ENCODE data around the gene ATP5MC3. TPM values are rescaled to one million over a fixed set of nuclear protein-coding genes. Genes with fewer than 3 reads are reported as not detected.

ATP5MC3 gene
- total and polyA plus RNA-seq, 10 of the 15 experiments (the other 5 are each of a cell fraction or from before 2014, with no cell fraction given), result 308 to 1,196 (median 550) TPM

DNA sequence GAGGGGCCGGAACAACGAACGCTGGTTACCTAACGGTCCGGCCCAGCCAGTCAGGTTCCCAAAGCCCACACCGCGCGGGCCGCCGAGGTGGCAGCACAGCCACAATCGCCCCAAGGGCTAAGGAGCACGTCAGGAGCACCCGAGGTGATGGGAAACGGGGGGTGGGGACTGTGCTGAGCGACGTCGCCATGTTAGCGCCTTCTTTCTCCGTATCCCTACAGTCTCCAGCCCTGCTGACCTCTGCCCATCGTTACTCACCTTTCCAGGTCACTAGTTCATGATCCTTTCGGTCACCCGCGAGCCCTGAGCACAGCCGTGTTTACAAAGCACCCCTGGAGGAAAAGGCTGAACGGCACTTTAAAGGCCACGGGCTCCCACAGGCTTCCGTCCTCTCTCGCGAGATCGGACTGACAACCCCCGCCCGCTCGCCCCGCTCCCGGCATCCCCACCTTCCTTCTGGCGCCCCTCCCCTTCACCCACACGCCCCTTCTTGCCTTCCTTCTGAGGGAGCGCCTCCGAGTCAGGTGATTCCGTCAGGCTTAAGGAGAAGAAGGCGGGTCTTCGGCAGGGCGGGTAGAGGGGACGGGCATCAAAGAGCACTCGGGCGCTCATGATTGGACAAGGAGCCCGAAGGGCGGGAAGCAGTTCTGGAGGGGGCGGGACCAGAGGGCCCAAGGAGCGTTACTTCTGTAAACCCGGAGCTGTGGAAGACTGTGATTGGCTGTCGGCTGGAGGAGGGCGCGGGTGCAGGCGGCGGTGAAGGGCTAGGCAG, 13.5 kb downstream of the ATP5MC3 start, which contains the start of gene ATF2:
Gene ATF2, minus strand, starts transcription at position 412 of the 772 bp plus-strand sequence. CDS start 31,760 bp downstream, outside the sequence.
- CTCF ChIA-PET, result interaction anchor here (0.6 to 1.3 kb wide), 11 partner anchors 10 to 573 kb away, joined by 3 to 11 read pairs (median 3); no protein-coding TSS in a partner anchor
- TSS peak; percentile 80 for BruUV-seq (replicated peaks)
- Histone ChIP-seq H3K4me1 (ENCODE audit: control insufficient read depth, insufficient read depth, low read length) (peaks cover 3% of the 10 kb centered on the region; the same call in 1 of the 2 replicates), H3K27me3 (replicated peaks in 1 of 2; ENCODE audit: control insufficient read depth in 2 of 2, insufficient read depth in 2 of 2, low read length in 1 of 2) (no peaks in the 10 kb centered on the region), H3K4me2 (ENCODE audit: control insufficient read depth, insufficient read depth) (peak within 1 kb of the TSS; percentile 49), H3K4me3 (peak within 1 kb of the TSS; percentile 93), H4K20me1 (ENCODE audit: control insufficient read depth, insufficient read depth) (no peaks in the 10 kb centered on the region), H3K36me3 (ENCODE audit: control insufficient read depth in 2 of 2, insufficient read depth in 2 of 2, low read length in 1 of 2) (peaks cover 0 to 5% of the 10 kb centered on the region in 2 experiments; a peak in 1 of 4 replicates), H3K9ac (ENCODE audit: control insufficient read depth, insufficient read depth, low read length) (peak within 1 kb of the TSS; percentile 92), H3K79me2 (ENCODE audit: control insufficient read depth, insufficient read depth, low read length) (peaks cover 51% of the 10 kb centered on the region), H3K27ac (ENCODE audit: control insufficient read depth, insufficient read depth) (peak within 1 kb of the TSS; percentile 95), H3K9me3 (replicated peaks; ENCODE audit: control insufficient read depth, insufficient read depth, low read length) (no peaks in the 10 kb centered on the region; the same call in 1 of the 3 replicates), H2AFZ (ENCODE audit: control insufficient read depth, low read depth, low read length) (peak within 1 kb of the TSS; percentile 98)
- 1% methylated on average over 44 of the region's 56 CpGs for WGBS (ENCODE audit: insufficient coverage, insufficient replicate concordance, low lambda C conversion rate, missing lambda C conversion rate)
- RAD21 ChIA-PET (ENCODE audit: unreplicated experiment), result interaction anchor here (0.5 to 1.2 kb wide), 10 partner anchors 9 to 142 kb away, joined by 3 to 10 read pairs (median 3); no protein-coding TSS in a partner anchor
- peak; percentile 99 for FAIRE-seq
- SMC1A ChIA-PET (ENCODE audit: uncharacterized antibody, unreplicated experiment), result interaction anchor here (0.6 to 1.3 kb wide), 5 partner anchors 12 to 36 kb away, joined by 3 to 22 read pairs (median 4); partner anchors contain the start of gene ATP5MC3
- peak; percentile 97 for DNase-seq (ENCODE audit: low read depth, low spot score)
- POLR2A ChIA-PET, result interaction anchor here (0.6 to 2.1 kb wide), 10 partner anchors 10 to 573 kb away, joined by 3 to 22 read pairs (median 4); no protein-coding TSS in a partner anchor
- intact Hi-C loops (cut with micrococcal nuclease; ENCODE audit: unreplicated experiment) (loop anchor here (1.0 kb wide), 1 partner anchor 13 kb away; the partner anchor contains the start of gene ATP5MC3), in situ Hi-C loops (cut with MboI) (no loop called here)
- peak; percentile 96 for ATAC-seq
- TF ChIP-seq PML (IDR thresholded peaks at IDR 0.05; ENCODE audit: low read length), result peak; percentile 79; the same call in 1 of the 2 replicates
- TF ChIP-seq, protein P1, sequence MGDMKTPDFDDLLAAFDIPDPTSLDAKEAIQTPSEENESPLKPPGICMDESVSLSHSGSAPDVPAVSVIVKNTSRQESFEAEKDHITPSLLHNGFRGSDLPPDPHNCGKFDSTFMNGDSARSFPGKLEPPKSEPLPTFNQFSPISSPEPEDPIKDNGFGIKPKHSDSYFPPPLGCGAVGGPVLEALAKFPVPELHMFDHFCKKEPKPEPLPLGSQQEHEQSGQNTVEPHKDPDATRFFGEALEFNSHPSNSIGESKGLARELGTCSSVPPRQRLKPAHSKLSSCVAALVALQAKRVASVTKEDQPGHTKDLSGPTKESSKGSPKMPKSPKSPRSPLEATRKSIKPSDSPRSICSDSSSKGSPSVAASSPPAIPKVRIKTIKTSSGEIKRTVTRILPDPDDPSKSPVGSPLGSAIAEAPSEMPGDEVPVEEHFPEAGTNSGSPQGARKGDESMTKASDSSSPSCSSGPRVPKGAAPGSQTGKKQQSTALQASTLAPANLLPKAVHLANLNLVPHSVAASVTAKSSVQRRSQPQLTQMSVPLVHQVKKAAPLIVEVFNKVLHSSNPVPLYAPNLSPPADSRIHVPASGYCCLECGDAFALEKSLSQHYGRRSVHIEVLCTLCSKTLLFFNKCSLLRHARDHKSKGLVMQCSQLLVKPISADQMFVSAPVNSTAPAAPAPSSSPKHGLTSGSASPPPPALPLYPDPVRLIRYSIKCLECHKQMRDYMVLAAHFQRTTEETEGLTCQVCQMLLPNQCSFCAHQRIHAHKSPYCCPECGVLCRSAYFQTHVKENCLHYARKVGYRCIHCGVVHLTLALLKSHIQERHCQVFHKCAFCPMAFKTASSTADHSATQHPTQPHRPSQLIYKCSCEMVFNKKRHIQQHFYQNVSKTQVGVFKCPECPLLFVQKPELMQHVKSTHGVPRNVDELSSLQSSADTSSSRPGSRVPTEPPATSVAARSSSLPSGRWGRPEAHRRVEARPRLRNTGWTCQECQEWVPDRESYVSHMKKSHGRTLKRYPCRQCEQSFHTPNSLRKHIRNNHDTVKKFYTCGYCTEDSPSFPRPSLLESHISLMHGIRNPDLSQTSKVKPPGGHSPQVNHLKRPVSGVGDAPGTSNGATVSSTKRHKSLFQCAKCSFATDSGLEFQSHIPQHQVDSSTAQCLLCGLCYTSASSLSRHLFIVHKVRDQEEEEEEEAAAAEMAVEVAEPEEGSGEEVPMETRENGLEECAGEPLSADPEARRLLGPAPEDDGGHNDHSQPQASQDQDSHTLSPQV (IDR thresholded peaks at IDR 0.05), result no peak
- no peak for TF ChIP-seq TCF7 (IDR thresholded peaks at IDR 0.05; ENCODE audit: borderline replicate concordance)
- TF ChIP-seq WRNIP1 (IDR thresholded peaks at IDR 0.05; ENCODE audit: borderline replicate concordance, low read depth, low read length), result no peak
- peak; percentile 48 for TF ChIP-seq MXI1 (IDR thresholded peaks at IDR 0.05; ENCODE audit: low read depth, low read length)
- peak; percentile 63; the same call in 1 of the 2 replicates for TF ChIP-seq SMAD5 (IDR thresholded peaks at IDR 0.05; ENCODE audit: low read depth)
- peak; percentile 85 for TF ChIP-seq NKRF (conservative IDR thresholded peaks at IDR 0.05)
- peak in 1 of 2 experiments; percentile 64; a peak in 1 of 3 replicates for TF ChIP-seq EGR1 (IDR thresholded peaks at IDR 0.05; ENCODE audit: borderline replicate concordance in 1 of 2, low read depth in 2 of 2, low read length in 2 of 2)
- no peak for TF ChIP-seq NR2C1 (IDR thresholded peaks at IDR 0.05)
- 0 out of 2 replicates have a peak, but pooled peaks have one; percentile 34 for TF ChIP-seq BCL11A (IDR thresholded peaks at IDR 0.05; ENCODE audit: low read depth, low read length)
- TF ChIP-seq RFX5 (IDR thresholded peaks at IDR 0.05; ENCODE audit: low read depth, low read length), result peak; percentile 75
- no peak for TF ChIP-seq ZZZ3 (IDR thresholded peaks at IDR 0.05; ENCODE audit: control insufficient read depth, insufficient read length, low read depth)
- TF ChIP-seq MLLT1 (IDR thresholded peaks at IDR 0.05), result peak; percentile 52; the same call in 1 of the 2 replicates
- peak; percentile 57 for TF ChIP-seq HCFC1 (IDR thresholded peaks at IDR 0.05; ENCODE audit: low read length)
- no peak for TF ChIP-seq KDM1A (IDR thresholded peaks at IDR 0.05; ENCODE audit: borderline replicate concordance)
- no peak for TF ChIP-seq HDAC2 (IDR thresholded peaks at IDR 0.05)
